GM12878 (cell line): ENCODE measurements around the gene C2orf74. TPM values are rescaled to one million over a fixed set of nuclear protein-coding genes. Genes with fewer than 3 reads are reported as not detected.

ENCODE experiments used
- ATF7 ChIP-seq: fragments of 450-650 bp; IDR thresholded peaks from 2 replicates; pipeline ENCODE4 v1.6.1; 2016; ENCODE audit warnings: low read depth, mild to moderate bottlenecking
- BCL3 ChIP-seq: IDR thresholded peaks from 2 replicates; pipeline ENCODE4 v1.6.1; 2011; ENCODE audit warnings: borderline replicate concordance, low read depth, mild to moderate bottlenecking, moderate library complexity, low read length; ENCODE audit not compliant: insufficient read depth, poor library complexity, severe bottlenecking
- CHD4 ChIP-seq: fragments of 200-600 bp; sonication (generic); IDR thresholded peaks from 2 replicates; pipeline ENCODE4 v1.6.1; 2016; ENCODE audit warnings: mild to moderate bottlenecking
- ETV6 ChIP-seq, 2 experiments: fragments of 450-650 bp in 1 of 2; IDR thresholded peaks in 1 of 2; conservative IDR thresholded peaks in 1 of 2; 2 replicates each; pipeline ENCODE4 v1.6.1; 2014; ENCODE audit warnings: antibody characterized with exemption in 1 of 2, borderline replicate concordance in 1 of 2, low read depth in 1 of 2, mild to moderate bottlenecking in 1 of 2, moderate library complexity in 1 of 2
- GATAD2B ChIP-seq: fragments of 450-650 bp; conservative IDR thresholded peaks from 2 replicates; pipeline ENCODE4 v1.6.1; 2017; ENCODE audit warnings: low read depth, mild to moderate bottlenecking, moderate library complexity
- MEF2A ChIP-seq: IDR thresholded peaks from 2 replicates; pipeline ENCODE4 v1.6.1; 2011; ENCODE audit warnings: low read depth, mild to moderate bottlenecking, low read length, moderate library complexity; ENCODE audit not compliant: insufficient read depth
- NR2C1 ChIP-seq: fragments of 450-650 bp; IDR thresholded peaks from 2 replicates; pipeline ENCODE4 v1.6.1; 2017; ENCODE audit warnings: antibody characterized with exemption, mild to moderate bottlenecking, moderate library complexity
- PML ChIP-seq: IDR thresholded peaks from 2 replicates; pipeline ENCODE4 v1.6.1; 2012; ENCODE audit warnings: low read length, inconsistent platforms
- POLR2A ChIP-seq: IDR thresholded peaks from 2 replicates; pipeline ENCODE4 v1.6.1; 2011; ENCODE audit warnings: low read depth, mild to moderate bottlenecking, low read length
- POU2F2 ChIP-seq: IDR thresholded peaks from 3 replicates; pipeline ENCODE4 v1.6.1; 2011; ENCODE audit warnings: low read depth, mild to moderate bottlenecking, low read length, borderline replicate concordance
- RELA ChIP-seq: fragments of 450-650 bp; IDR thresholded peaks from 2 replicates; pipeline ENCODE4 v1.8.0; 2014; ENCODE audit warnings: borderline replicate concordance; ENCODE audit not compliant: partially characterized antibody
- SREBF1 ChIP-seq: IDR thresholded peaks from 2 replicates; pipeline ENCODE4 v1.6.1; 2012; ENCODE audit warnings: mild to moderate bottlenecking, low read length
- TBL1XR1 ChIP-seq: IDR thresholded peaks from 2 replicates; pipeline ENCODE4 v1.6.1; 2012; ENCODE audit warnings: low read depth, low read length, improper control_type of control experiment
- YBX1 ChIP-seq: fragments of 450-650 bp; IDR thresholded peaks from 2 replicates; pipeline ENCODE4 v1.6.1; 2016; ENCODE audit warnings: antibody characterized with exemption
- ZBTB40 ChIP-seq: fragments of 450-650 bp; IDR thresholded peaks from 2 replicates; pipeline ENCODE4 v1.6.1; 2016; ENCODE audit warnings: mild to moderate bottlenecking, moderate library complexity, borderline replicate concordance
- ZZZ3 ChIP-seq: IDR thresholded peaks from 2 replicates; pipeline ENCODE4 v1.6.1; 2011; ENCODE audit warnings: low read depth; ENCODE audit not compliant: control insufficient read depth, insufficient read length
- polyA plus RNA-seq, 11 experiments: library from polyadenylated mRNA; depleted of rRNA in 4 of 11; unstranded in 6 of 11; stranded (reverse) in 5 of 11; fragments of >200 nt; fragmentation: Nextera tagmentation in 4 of 11; fragmentation: Illumina TruSeq in 1 of 11; extraction: Ambion mirVana in 4 of 11; extraction: Trizol in 1 of 11; gene quantifications; 1 replicate in 1 of 11; 2 replicates in 10 of 11; pipeline versions ENCODE4 v1.2.1 to v1.2.3, GENCODE V29; 2011 to 2016; ENCODE audit warnings: inconsistent platforms in 2 of 11, missing spikeins in 2 of 11, low read depth in 1 of 11
- total RNA-seq, 4 experiments: library from RNA; depleted of rRNA in 3 of 4; stranded (reverse); fragments of >200 nt in 3 of 4; fragmentation: Illumina TruSeq in 1 of 4; extraction: Trizol in 1 of 4; gene quantifications; 2 replicates each; pipeline versions ENCODE4 v1.2.1 to v1.2.3, GENCODE V29; 2013 to 2021
- TF ChIP-seq, protein P1 (sequence below): fragments of 150-350 bp; IDR thresholded peaks from 2 replicates; pipeline ENCODE4 v1.6.1; 2016; ENCODE audit warnings: low read depth, low read length
- TF ChIP-seq, protein P2 (sequence below), 3 experiments: IDR thresholded peaks in 2 of 3; conservative IDR thresholded peaks in 1 of 3; 2 replicates each; pipeline ENCODE4 v1.5.1; 2011; ENCODE audit warnings: low read depth in 3 of 3, low read length in 3 of 3, mild to moderate bottlenecking in 3 of 3, control low read depth in 2 of 3, moderate library complexity in 2 of 3, inconsistent platforms in 1 of 3, mixed read lengths in 1 of 3; ENCODE audit not compliant: control insufficient read depth in 2 of 3, insufficient read depth in 1 of 3; ENCODE audit errors: extremely low read depth in 1 of 3

C2orf74 gene
- total and polyA plus RNA-seq, 10 of the 15 experiments (the other 5 are each of a cell fraction or from before 2014, with no cell fraction given): 3.8 to 25.0 (median 15.2) TPM

- TF ChIP-seq, protein P1, sequence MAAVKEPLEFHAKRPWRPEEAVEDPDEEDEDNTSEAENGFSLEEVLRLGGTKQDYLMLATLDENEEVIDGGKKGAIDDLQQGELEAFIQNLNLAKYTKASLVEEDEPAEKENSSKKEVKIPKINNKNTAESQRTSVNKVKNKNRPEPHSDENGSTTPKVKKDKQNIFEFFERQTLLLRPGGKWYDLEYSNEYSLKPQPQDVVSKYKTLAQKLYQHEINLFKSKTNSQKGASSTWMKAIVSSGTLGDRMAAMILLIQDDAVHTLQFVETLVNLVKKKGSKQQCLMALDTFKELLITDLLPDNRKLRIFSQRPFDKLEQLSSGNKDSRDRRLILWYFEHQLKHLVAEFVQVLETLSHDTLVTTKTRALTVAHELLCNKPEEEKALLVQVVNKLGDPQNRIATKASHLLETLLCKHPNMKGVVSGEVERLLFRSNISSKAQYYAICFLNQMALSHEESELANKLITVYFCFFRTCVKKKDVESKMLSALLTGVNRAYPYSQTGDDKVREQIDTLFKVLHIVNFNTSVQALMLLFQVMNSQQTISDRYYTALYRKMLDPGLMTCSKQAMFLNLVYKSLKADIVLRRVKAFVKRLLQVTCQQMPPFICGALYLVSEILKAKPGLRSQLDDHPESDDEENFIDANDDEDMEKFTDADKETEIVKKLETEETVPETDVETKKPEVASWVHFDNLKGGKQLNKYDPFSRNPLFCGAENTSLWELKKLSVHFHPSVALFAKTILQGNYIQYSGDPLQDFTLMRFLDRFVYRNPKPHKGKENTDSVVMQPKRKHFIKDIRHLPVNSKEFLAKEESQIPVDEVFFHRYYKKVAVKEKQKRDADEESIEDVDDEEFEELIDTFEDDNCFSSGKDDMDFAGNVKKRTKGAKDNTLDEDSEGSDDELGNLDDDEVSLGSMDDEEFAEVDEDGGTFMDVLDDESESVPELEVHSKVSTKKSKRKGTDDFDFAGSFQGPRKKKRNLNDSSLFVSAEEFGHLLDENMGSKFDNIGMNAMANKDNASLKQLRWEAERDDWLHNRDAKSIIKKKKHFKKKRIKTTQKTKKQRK: no peak
- TF ChIP-seq GATAD2B (peak; percentile 84; the same call in 1 of the 2 replicates), RELA (no peak), ZBTB40 (peak; percentile 48; the same call in 1 of the 2 replicates), POU2F2 (peak; percentile 22; the same call in 1 of the 3 replicates), BCL3 (peak; percentile 12), CHD4 (no peak), MEF2A (0 out of 2 replicates have a peak, but pooled peaks have one; percentile 38), PML (peak; percentile 91), SREBF1 (no peak), ZZZ3 (no peak), TBL1XR1 (no peak), YBX1 (no peak), NR2C1 (peak; percentile 19; the same call in 1 of the 2 replicates), POLR2A (peak; percentile 95), ATF7 (no peak), ETV6 (conservative IDR thresholded peaks at IDR 0.05 in 1 of 2, IDR thresholded peaks at IDR 0.05 in 1 of 2; ENCODE audit: borderline replicate concordance in 1 of 2, low read depth in 1 of 2) (no peak)
- TF ChIP-seq, protein P2, sequence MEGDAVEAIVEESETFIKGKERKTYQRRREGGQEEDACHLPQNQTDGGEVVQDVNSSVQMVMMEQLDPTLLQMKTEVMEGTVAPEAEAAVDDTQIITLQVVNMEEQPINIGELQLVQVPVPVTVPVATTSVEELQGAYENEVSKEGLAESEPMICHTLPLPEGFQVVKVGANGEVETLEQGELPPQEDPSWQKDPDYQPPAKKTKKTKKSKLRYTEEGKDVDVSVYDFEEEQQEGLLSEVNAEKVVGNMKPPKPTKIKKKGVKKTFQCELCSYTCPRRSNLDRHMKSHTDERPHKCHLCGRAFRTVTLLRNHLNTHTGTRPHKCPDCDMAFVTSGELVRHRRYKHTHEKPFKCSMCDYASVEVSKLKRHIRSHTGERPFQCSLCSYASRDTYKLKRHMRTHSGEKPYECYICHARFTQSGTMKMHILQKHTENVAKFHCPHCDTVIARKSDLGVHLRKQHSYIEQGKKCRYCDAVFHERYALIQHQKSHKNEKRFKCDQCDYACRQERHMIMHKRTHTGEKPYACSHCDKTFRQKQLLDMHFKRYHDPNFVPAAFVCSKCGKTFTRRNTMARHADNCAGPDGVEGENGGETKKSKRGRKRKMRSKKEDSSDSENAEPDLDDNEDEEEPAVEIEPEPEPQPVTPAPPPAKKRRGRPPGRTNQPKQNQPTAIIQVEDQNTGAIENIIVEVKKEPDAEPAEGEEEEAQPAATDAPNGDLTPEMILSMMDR (IDR thresholded peaks at IDR 0.05 in 2 of 3, conservative IDR thresholded peaks at IDR 0.05 in 1 of 3; ENCODE audit: control insufficient read depth in 2 of 3, extremely low read depth in 1 of 3, insufficient read depth in 1 of 3, low read depth in 3 of 3, low read length in 3 of 3): peak in 2 of 3 experiments; percentile 7 to 12; a peak in 1 of 6 replicates
Measured at GRCh38 chr2:61176755-61177726, 15.1 kb downstream of the C2orf74 start (continued).
